Sigmoid colon (tissue), 4 donors: Measurements from ENCODE around the gene RFX3.

Source experiments
- CTCF ChIP-seq, 4 experiments: fragments of 450-650 bp in 3 of 4; fragments of 200-600 bp in 1 of 4; IDR thresholded peaks; one replicate each; pipeline ENCODE4 v1.5.1; 2016 to 2019; ENCODE audit warnings: antibody characterized with exemption in 4 of 4, mild to moderate bottlenecking in 3 of 4, moderate library complexity in 2 of 4
- EP300 ChIP-seq, 4 donors: sonication (generic); formaldehyde crosslinking; IDR thresholded peaks; one replicate each; pipeline ENCODE4 v1.6.1; 2017; ENCODE audit warnings: antibody characterized with exemption in 4 of 4
- POLR2A ChIP-seq, 2 donors: fragments of 450-650 bp; IDR thresholded peaks; one replicate each; pipeline ENCODE4 v1.6.1; 2016; ENCODE audit warnings: antibody characterized with exemption in 2 of 2, mild to moderate bottlenecking in 2 of 2, moderate library complexity in 2 of 2
- POLR2AphosphoS5 ChIP-seq, 4 donors: sonication (generic); formaldehyde crosslinking; IDR thresholded peaks; one replicate each; pipeline ENCODE4 v1.6.1; 2017; ENCODE audit warnings: antibody characterized with exemption in 4 of 4

GRCh38 chr9:3271581-3271980, 254.2 kb downstream of the RFX3 start:
- TF ChIP-seq CTCF (IDR thresholded peaks at IDR 0.05) (no peak), POLR2A (IDR thresholded peaks at IDR 0.05) (no peak), POLR2AphosphoS5 (IDR thresholded peaks at IDR 0.05) (no peak), EP300 (IDR thresholded peaks at IDR 0.05) (no peak)
